NCI-H748 (cell line): ENCODE measurements around the gene GLI3.

Source experiments
- DNase-seq: peaks from one replicate; lab custom pipeline; 2025; ENCODE audit not compliant: unreplicated experiment; lab: John Stamatoyannopoulos, UW

The GLI3 gene

GRCh38 chr7:42085531-42085930 lies 151.5 kb downstream of the GLI3 start:
- DNase-seq: no peak

- DNase-seq: no peak
These were observed 152.7 kb downstream of the GLI3 start for GRCh38 chr7:42084263-42084662.

- DNase-seq: no peak
These were observed 153.7 kb downstream of the GLI3 start for GRCh38 chr7:42083284-42083683.

- DNase-seq: no peak
These were observed 154.9 kb downstream of the GLI3 start for GRCh38 chr7:42082144-42082543.

- no peak for DNase-seq
These were observed 155.3 kb downstream of the GLI3 start for GRCh38 chr7:42081671-42082070.

GRCh38 chr7:42080841-42081586 lies 156.0 kb downstream of the GLI3 start:
- peak; percentile 24 for DNase-seq

- DNase-seq: no peak
These were observed 159.5 kb downstream of the GLI3 start for GRCh38 chr7:42077271-42078135.

GRCh38 chr7:42076870-42077269 lies 160.1 kb downstream of the GLI3 start:
- DNase-seq: no peak

GRCh38 chr7:42075418-42075817 lies 161.6 kb downstream of the GLI3 start:
- DNase-seq: no peak

GRCh38 chr7:42074076-42074475 lies 162.9 kb downstream of the GLI3 start:
- DNase-seq: no peak

GRCh38 chr7:42071372-42072261 lies 165.4 kb downstream of the GLI3 start:
- no peak for DNase-seq

GRCh38 chr7:42070068-42070467 lies 166.9 kb downstream of the GLI3 start:
- no peak for DNase-seq

- no peak for DNase-seq
These were observed 167.4 kb downstream of the GLI3 start for GRCh38 chr7:42069590-42069989.

- no peak for DNase-seq
These were observed 168.3 kb downstream of the GLI3 start for GRCh38 chr7:42068554-42069280.

GRCh38 chr7:42065942-42066341 lies 171.1 kb downstream of the GLI3 start:
- no peak for DNase-seq

- no peak for DNase-seq
These were observed 172.0 kb downstream of the GLI3 start for GRCh38 chr7:42065015-42065414.

- no peak for DNase-seq
These were observed 172.5 kb downstream of the GLI3 start for GRCh38 chr7:42064534-42064933.

- no peak for DNase-seq
These were observed 177.7 kb downstream of the GLI3 start for GRCh38 chr7:42059275-42059674.

GRCh38 chr7:42057331-42057730 lies 179.7 kb downstream of the GLI3 start:
- DNase-seq: no peak

- no peak for DNase-seq
These were observed 181.8 kb downstream of the GLI3 start for GRCh38 chr7:42055171-42055570.

GRCh38 chr7:42053834-42054233 lies 183.2 kb downstream of the GLI3 start:
- no peak for DNase-seq
